GM23248 (cell line): ENCODE results near the gene PPFIA4. TPM values are rescaled to one million over a fixed set of nuclear protein-coding genes. Genes with fewer than 3 reads are reported as not detected.
A peak's percentile ranks its signal among the peaks of the same experiment; 100 is the strongest.

ENCODE experiments used
- DNase-seq: peaks from one replicate; pipeline ENCODE4 v3.0.0-alpha.2; 2015
- H2AFZ ChIP-seq: fragments of 200-600 bp; sonication (generic); 2 replicates; pipeline ENCODE4 v1.6.1; 2016; ENCODE audit warnings: antibody characterized with exemption
- H3F3A ChIP-seq: fragments of 200-600 bp; sonication (generic); 2 replicates; pipeline ENCODE4 v1.6.1; 2016; ENCODE audit warnings: mild to moderate bottlenecking, antibody characterized with exemption, mixed run types; ENCODE audit not compliant: insufficient read depth
- H3K27ac ChIP-seq: fragments of 200-600 bp; sonication (generic); 2 replicates; pipeline ENCODE4 v1.5.1; 2016; ENCODE audit warnings: mild to moderate bottlenecking
- H3K27me3 ChIP-seq: fragments of 200-600 bp; sonication (generic); replicated peaks from 2 replicates; pipeline ENCODE4 v1.6.1; 2016; ENCODE audit warnings: mild to moderate bottlenecking; ENCODE audit not compliant: insufficient read depth
- H3K36me3 ChIP-seq: fragments of 200-600 bp; sonication (generic); 2 replicates; pipeline ENCODE4 v1.6.1; 2016; ENCODE audit warnings: low read depth, mild to moderate bottlenecking
- H3K4me1 ChIP-seq: fragments of 200-600 bp; sonication (generic); 2 replicates; pipeline ENCODE4 v1.6.1; 2016; ENCODE audit warnings: mild to moderate bottlenecking; ENCODE audit not compliant: insufficient read depth
- H3K4me2 ChIP-seq: fragments of 200-600 bp; sonication (generic); one replicate; pipeline ENCODE4 v1.6.1; 2016; ENCODE audit warnings: mild to moderate bottlenecking; ENCODE audit not compliant: unreplicated experiment
- H3K4me3 ChIP-seq: fragments of 200-600 bp; sonication (generic); 2 replicates; pipeline ENCODE4 v1.5.1; 2016; ENCODE audit warnings: mild to moderate bottlenecking
- H3K79me2 ChIP-seq: fragments of 200-600 bp; sonication (generic); 2 replicates; pipeline ENCODE4 v1.6.1; 2016; ENCODE audit warnings: mild to moderate bottlenecking; ENCODE audit not compliant: insufficient read depth
- H3K9ac ChIP-seq: fragments of 200-600 bp; sonication (generic); 2 replicates; pipeline ENCODE4 v1.6.1; 2016; ENCODE audit warnings: mild to moderate bottlenecking
- H3K9me2 ChIP-seq: fragments of 200-600 bp; sonication (generic); 2 replicates; pipeline ENCODE4 v1.6.1; 2016; ENCODE audit warnings: mixed run types, mild to moderate bottlenecking, moderate library complexity; ENCODE audit not compliant: insufficient read depth
- H3K9me3 ChIP-seq: fragments of 200-600 bp; sonication (generic); one replicate; pipeline ENCODE4 v1.6.1; 2017; ENCODE audit warnings: low read depth
- H4K20me1 ChIP-seq: fragments of 200-600 bp; sonication (generic); 2 replicates; pipeline ENCODE4 v1.6.0; 2016; ENCODE audit not compliant: insufficient read depth
- EZH2 ChIP-seq: fragments of 200-600 bp; sonication (generic); IDR thresholded peaks from 2 replicates; pipeline ENCODE4 v1.6.1; 2018; ENCODE audit warnings: antibody characterized with exemption, mild to moderate bottlenecking; ENCODE audit not compliant: insufficient read depth, poor library complexity, severe bottlenecking
- EZH2phosphoT487 ChIP-seq: fragments of 200-600 bp; sonication (generic); IDR thresholded peaks from 2 replicates; pipeline ENCODE4 v1.6.1; 2018; ENCODE audit warnings: antibody characterized with exemption, moderate library complexity, mild to moderate bottlenecking, low read depth; ENCODE audit not compliant: insufficient read depth
- WGBS, 2 experiments: methylation state at CpG; one replicate each; pipeline ENCODE4 v1.1.6; 2015 to 2017; ENCODE audit warnings: low lambda C conversion rate in 2 of 2, low coverage in 1 of 2; ENCODE audit errors: missing lambda C conversion rate in 2 of 2; 5-methylcytosine and 5-hydroxymethylcytosine counted together
- in situ Hi-C: fragments of 300-500 bp; cut with MboI; formaldehyde crosslinking; loops from 2 replicates; pipeline ENCODE4 v1.15.0; 2020
- polyA plus RNA-seq: library from polyadenylated mRNA; unstranded; fragments of >200 nt; fragmentation: Nextera tagmentation; extraction: Ambion mirVana; gene quantifications from 2 replicates; pipeline ENCODE4 v1.2.1, GENCODE V29; 2016
- total RNA-seq: library from RNA; depleted of rRNA; stranded (reverse); fragments of >200 nt; shearing (Covaris generic); gene quantifications from 2 replicates; pipeline ENCODE4 v1.2.3, GENCODE V29; 2014

The PPFIA4 gene
- total and polyA plus RNA-seq, 2 experiments from 2014 or later: 4.9 to 13.6 TPM

GRCh38 chr1:203044546-203045250 lies 18.4 kb downstream of the PPFIA4 start:
- H3F3A ChIP-seq: peaks cover 17% of the 10 kb centered on the region
- no peak overlapping the region for H2AFZ ChIP-seq
- no peak overlapping the region for H3K4me3 ChIP-seq
- H3K9me2 ChIP-seq: no peaks in the 10 kb centered on the region
- no peaks in the 10 kb centered on the region for H3K79me2 ChIP-seq
- no peak for DNase-seq
- in situ Hi-C loops: no loop called here
- H3K4me2 ChIP-seq: no peak overlapping the region
- no peaks in the 10 kb centered on the region for H3K27me3 ChIP-seq
- no peaks in the 10 kb centered on the region for H3K9me3 ChIP-seq
- TF ChIP-seq EZH2phosphoT487: no peak
- TF ChIP-seq EZH2: no peak
- no peak overlapping the region for H3K9ac ChIP-seq
- peaks cover 34% of the 10 kb centered on the region for H3K4me1 ChIP-seq
- no peaks in the 10 kb centered on the region for H3K36me3 ChIP-seq
- WGBS, 2 experiments: 95 to 99% methylated on average over 7 of the region's 7 CpGs
- no peak overlapping the region for H3K27ac ChIP-seq
- H4K20me1 ChIP-seq: no peaks in the 10 kb centered on the region

GRCh38 chr1:203045336-203045735 lies 19.0 kb downstream of the PPFIA4 start:
- Histone ChIP-seq H3K27me3 (no peaks in the 10 kb centered on the region), H4K20me1 (no peaks in the 10 kb centered on the region), H3K36me3 (no peaks in the 10 kb centered on the region; the same call in 1 of the 2 replicates), H3F3A (peaks cover 17% of the 10 kb centered on the region), H3K4me3 (no peak overlapping the region), H3K9me2 (no peaks in the 10 kb centered on the region), H3K4me2 (no peak overlapping the region), H2AFZ (no peak overlapping the region), H3K9me3 (no peaks in the 10 kb centered on the region), H3K79me2 (no peaks in the 10 kb centered on the region), H3K9ac (no peak overlapping the region), H3K27ac (no peak overlapping the region), H3K4me1 (peaks cover 34% of the 10 kb centered on the region)
- TF ChIP-seq EZH2phosphoT487 (no peak), EZH2 (no peak)
- 96 to 98% methylated on average over 11 to 17 of the region's 17 CpGs for WGBS, 2 experiments
- DNase-seq: no peak
- in situ Hi-C loops: no loop called here

GRCh38 chr1:203045821-203046594 lies 19.7 kb downstream of the PPFIA4 start:
- in situ Hi-C loops: no loop called here
- no peak overlapping the region for H3K9ac ChIP-seq
- no peaks in the 10 kb centered on the region for H3K79me2 ChIP-seq
- peak; percentile 28 for DNase-seq
- WGBS, 2 experiments: 87 to 90% methylated on average over 14 to 16 of the region's 16 CpGs
- no peak overlapping the region for H3K4me2 ChIP-seq
- H3F3A ChIP-seq: peaks cover 13% of the 10 kb centered on the region
- H2AFZ ChIP-seq: no peak overlapping the region
- H4K20me1 ChIP-seq: no peaks in the 10 kb centered on the region
- H3K9me2 ChIP-seq: no peaks in the 10 kb centered on the region
- H3K27me3 ChIP-seq: no peaks in the 10 kb centered on the region
- no peak overlapping the region for H3K27ac ChIP-seq
- H3K4me1 ChIP-seq: peaks cover 31% of the 10 kb centered on the region
- no peak for TF ChIP-seq EZH2phosphoT487
- no peak for TF ChIP-seq EZH2
- no peak overlapping the region for H3K4me3 ChIP-seq
- no peaks in the 10 kb centered on the region for H3K9me3 ChIP-seq
- no peaks in the 10 kb centered on the region; the same call in 1 of the 2 replicates for H3K36me3 ChIP-seq

GRCh38 chr1:203046984-203047630 lies 20.8 kb downstream of the PPFIA4 start:
- Histone ChIP-seq H4K20me1 (no peaks in the 10 kb centered on the region), H3K9me2 (no peaks in the 10 kb centered on the region), H3K9ac (peak overlapping the region; percentile 4; the same call in 1 of the 2 replicates), H3K36me3 (no peaks in the 10 kb centered on the region; the same call in 1 of the 2 replicates), H3K4me1 (peaks cover 20% of the 10 kb centered on the region), H3K27ac (peak overlapping the region; percentile 46), H3K4me3 (0 out of 2 replicates have a peak overlapping the region, but pooled peaks have one; percentile 15), H3F3A (peaks cover 11% of the 10 kb centered on the region), H3K4me2 (peak overlapping the region; percentile 50), H3K79me2 (no peaks in the 10 kb centered on the region), H2AFZ (no peak overlapping the region), H3K27me3 (no peaks in the 10 kb centered on the region), H3K9me3 (no peaks in the 10 kb centered on the region)
- WGBS, 2 experiments: 9 to 11% methylated on average over 15 of the region's 15 CpGs
- DNase-seq: peak; percentile 94
- no peak for TF ChIP-seq EZH2phosphoT487
- no peak for TF ChIP-seq EZH2
- in situ Hi-C loops: no loop called here
